ENCODE results near the gene LPP.
A peak's percentile ranks its signal among the peaks of the same experiment; 100 is the strongest.

Gene LPP

GRCh38 chr3:188139466-188139865 is 14.5 kb upstream of the LPP start:
- no peak for DNase-seq

DNA sequence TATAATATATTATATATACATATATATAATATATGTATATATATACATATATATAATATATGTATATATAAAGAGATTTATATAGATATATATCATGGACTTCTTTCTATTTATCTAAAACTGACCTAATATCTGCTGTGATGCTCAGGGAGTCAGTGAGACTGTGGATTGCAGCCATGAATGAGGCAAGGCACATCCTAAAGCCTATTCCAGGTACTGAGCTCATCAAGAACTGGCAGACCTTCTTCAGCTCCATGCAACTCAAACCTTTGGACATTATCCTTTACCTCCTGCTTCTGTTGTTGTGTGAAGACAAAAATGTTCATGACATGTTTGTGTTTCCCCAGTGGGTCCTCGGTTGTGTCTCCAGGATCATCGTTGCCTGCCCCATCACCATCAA is 7.7 kb upstream of the LPP start:
- no peak for DNase-seq

GRCh38 chr3:188147782-188148181 is 6.2 kb upstream of the LPP start:
- no peak for DNase-seq

GRCh38 chr3:188148318-188148717 is 5.6 kb upstream of the LPP start:
- DNase-seq = no peak

- no peak for DNase-seq
Observed at GRCh38 chr3:188149587-188149986, 4.4 kb upstream of the LPP start.

DNA sequence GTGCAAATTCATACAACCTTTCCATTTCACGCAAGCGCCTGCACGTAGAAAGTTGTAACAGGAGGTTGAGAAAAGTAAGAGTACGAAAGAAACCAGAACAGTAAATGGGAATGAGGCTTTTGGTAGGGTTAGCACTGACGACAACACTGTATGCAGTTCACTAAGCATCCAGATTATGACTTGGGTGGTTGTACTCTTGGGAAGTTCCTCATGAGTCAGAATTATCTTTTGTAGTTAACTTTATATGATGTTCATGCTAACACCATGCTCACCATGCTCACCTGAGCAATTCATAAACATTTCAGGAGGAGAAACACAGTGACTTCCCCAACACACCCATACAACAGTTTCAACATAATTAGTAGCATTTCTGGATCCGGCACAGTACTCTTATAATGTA is 3.0 kb upstream of the LPP start:
- DNase-seq = no peak

- DNase-seq = no peak
Observed at GRCh38 chr3:188151438-188151837, 2.5 kb upstream of the LPP start.

DNA sequence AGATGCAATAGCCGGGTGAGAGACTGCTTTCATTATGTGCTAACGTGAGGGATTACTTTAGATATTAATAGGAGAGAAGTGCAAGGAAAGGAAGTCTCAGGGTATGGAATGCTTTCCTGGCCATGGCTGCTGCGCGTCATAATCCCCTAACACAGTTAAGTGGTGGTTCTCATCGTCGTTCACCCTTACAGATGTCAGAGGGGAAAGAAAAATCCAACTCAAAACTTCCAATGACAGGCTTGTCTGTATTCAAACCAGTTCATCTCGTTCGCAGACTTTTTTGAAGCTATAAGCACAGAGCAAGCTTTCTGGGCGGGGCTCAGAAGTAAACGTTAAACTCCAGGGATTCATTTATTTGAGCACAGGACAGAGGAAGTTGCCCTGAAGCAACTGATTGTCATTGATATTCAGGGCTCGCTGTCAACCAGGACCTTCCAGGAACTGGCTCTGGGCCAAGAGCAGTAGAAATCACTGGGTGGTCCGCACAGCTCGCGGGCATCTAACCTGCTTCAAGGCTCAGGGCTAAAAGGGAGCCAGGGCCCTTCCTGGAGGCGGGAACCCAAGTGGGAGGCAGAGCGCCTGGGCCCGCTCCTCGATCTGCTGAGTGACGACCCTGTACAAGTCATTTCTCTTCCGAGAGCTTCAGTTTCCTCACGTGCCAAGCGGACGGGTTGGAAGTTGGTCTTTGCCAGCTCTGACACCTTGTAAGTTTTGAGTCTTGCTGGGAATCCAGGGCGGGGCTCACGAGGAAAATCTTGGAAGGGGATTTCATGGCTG is 1.1 kb upstream of the LPP start:
- no peak for DNase-seq

GRCh38 chr3:188153437-188154013 is 432 bp upstream of the LPP start:
- DNase-seq = peak; percentile 13 to 24

DNA sequence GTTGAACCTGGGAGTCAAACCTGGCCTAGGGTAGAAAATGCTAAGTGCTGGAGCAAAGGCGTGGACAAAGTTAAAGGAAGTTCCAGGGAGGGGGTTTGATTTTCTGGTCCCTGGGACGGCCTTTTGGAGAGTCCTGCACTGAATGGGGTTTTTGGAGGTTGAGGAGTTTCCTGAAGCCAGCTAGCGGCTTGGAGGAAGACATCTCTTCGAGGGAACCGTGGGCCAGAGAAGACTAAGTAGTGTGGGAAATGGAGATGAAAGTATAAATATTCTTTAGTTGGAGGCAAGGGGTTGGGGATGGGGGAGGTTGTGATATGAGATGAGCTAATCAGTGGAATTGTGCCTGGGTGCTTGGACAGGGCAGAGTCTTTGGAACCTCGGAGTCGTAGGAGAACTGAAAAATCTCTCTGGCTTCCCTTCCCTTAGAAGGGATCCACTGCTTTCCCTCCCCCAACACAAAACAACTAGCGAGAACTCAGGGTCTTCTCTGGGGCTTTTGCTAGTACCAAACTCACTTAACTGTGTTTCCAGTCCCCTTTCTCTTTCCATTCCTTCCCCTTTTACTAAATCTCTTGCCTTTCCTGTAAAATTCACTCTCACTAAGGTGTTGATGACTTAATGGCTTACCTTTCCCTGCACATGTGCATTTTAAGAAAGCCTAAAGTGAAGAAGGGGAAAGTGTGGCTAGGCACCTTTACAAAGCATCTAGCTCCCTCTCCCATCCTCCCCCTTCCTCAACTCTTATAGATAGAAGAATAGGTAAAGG is 1.0 kb downstream of the LPP start:
- no peak for DNase-seq

- DNase-seq = no peak
Observed at GRCh38 chr3:188156056-188156455, 2.1 kb downstream of the LPP start.

GRCh38 chr3:188157407-188157806 is 3.5 kb downstream of the LPP start:
- no peak for DNase-seq

DNA sequence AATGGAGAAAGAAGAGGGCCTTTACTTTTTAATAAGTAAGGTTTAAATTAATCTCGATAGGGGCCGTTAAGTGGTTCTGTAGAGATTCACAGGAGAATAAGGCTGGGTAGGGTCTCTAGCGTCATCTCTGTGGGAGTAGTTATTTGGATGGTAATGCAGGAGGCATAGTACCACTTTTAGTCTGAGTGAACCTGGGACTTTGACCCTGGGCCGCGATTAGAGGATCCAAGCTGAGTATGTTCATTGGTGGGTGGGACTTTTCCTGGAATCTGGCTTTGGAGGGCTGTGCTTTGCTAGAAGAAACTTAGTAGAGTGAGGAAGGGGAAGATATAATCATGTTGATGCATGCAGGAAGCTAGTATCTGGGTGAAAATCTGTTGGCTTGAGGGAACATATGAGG is 4.0 kb downstream of the LPP start:
- DNase-seq = no peak

DNA sequence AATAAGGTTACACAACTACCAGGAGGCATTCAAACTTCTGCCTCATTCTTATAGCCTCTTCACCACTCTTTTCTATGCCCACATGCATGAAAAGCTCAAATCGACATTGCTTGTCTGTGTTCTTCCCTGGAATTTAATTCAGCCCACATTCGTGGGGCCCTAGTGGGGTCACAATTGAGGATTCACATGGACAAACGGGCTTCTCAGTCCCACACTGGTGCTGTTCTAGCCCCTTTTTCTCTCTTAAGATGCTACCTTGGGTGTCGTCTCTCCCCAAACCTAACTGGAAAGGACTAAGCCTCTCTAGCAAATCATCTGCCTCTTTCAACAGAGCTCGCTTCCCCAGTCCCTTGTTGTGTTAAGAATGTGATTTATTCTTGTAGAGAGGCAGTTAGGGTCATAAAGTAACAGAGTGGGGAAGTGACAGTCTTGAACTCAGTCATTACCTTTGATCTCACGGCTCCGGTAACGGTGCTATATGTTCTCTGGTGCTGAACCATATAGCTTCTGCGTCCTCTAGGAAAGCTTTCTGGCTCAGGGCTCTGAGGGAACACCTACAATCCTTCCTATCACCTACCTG is 4.9 kb downstream of the LPP start:
- no peak for DNase-seq

- DNase-seq = no peak
Observed at GRCh38 chr3:188160751-188161150, 6.8 kb downstream of the LPP start.

- DNase-seq = no peak
Observed at GRCh38 chr3:188164248-188164687, 10.3 kb downstream of the LPP start.

DNA sequence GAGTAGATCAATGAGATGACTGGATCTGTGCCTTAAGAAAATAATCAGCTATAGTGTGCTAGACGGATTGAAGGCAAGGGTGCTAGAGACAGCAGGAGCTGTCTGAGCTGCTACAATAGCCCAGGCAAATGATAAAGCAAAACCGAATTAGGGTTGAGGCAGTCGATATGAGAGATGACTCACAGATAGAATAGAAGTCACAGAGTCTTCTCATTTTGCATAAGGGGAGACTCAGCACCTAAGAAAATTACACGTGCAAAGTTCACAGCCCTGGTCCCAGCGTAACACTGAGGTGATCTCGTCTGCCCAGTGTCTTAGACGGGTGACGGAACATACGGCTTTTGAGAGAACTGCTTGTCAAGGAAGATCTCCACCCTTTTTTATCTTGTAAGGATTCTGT is 11.6 kb downstream of the LPP start:
- DNase-seq = no peak

DNA sequence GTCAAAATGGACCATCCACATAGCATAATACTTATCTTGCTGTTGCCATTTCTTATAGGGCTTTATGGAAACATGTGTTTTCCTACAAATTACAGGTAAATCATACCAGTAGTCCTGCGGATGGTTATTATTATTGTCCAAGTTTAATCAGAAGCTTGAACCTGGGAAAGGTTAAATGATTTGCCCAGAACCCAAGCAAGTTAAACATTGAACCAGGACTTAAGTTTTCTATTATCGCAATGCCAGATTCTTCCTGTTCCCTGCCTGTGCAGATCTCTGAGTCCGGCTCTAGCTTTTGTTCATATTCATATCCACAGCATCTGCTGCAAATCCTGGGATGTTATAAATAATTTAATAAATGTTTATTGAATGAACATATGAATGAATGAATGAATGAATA is 12.5 kb downstream of the LPP start:
- no peak for DNase-seq

DNA sequence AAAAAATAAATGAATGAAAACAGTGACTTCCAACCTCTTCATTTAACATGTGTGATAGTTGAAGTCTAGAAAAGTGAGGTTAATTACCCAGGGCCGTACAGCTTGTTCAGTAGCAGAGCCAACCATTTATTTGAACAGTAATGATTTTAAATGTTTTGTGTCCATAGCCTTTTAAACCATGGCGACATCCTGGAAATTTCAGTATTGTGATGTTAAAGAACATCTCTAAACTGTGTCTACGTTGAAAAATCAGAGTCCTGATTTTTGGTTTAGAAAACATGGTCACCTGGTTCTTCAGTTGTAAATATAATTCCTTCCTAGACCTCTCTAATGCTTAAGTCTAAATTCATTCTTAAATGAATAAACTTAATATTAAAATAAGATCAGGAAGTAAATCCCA is 14.2 kb downstream of the LPP start:
- DNase-seq = no peak

DNA sequence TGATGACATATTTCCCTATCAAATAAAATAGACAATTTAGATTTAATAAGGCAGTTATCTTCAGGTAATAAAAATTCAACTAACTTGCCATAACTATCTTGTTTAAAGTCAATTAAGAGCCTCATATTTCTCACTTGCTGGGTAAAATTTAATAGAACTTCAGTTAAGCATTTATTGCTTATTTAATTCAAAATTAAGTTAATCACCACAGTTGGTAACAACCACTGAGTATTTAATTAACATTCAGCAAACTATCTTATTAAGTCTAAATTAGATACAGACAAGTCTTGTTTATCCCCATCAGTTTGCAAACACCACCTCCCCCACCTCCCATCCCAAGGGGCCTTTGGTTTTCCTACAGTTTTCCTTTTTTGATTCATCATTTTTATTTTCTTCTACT is 14.7 kb downstream of the LPP start:
- no peak for DNase-seq

DNA sequence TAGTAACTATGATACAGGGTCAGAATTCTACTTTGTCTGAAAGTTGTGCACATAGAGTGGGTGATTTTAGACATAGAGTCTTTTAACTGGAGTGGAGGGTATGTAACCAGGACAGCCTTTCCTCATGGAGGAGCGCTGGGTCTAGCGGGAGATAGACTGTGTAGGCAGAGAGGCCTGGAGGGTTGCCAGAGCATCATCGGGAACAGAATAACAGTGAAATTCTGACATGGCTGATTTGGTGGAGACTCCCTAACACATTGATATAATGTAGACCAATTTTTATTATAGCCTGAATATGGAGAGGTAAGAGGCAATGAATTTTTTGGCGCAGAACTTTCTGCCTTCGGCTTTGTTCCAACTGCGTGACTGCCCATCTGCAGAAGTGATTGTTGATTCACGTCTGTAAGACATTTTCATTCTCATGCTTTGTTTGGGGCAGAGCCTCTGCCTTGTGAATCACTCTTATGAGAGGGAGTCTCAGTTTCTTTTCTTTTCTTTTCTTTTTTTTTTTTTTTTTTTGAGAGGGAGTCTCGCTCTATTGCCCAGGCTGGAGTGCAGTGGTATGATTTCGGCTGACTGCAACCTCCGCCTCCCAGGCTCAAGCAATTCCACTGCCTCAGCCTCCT is 16.0 kb downstream of the LPP start:
- DNase-seq = no peak

DNA sequence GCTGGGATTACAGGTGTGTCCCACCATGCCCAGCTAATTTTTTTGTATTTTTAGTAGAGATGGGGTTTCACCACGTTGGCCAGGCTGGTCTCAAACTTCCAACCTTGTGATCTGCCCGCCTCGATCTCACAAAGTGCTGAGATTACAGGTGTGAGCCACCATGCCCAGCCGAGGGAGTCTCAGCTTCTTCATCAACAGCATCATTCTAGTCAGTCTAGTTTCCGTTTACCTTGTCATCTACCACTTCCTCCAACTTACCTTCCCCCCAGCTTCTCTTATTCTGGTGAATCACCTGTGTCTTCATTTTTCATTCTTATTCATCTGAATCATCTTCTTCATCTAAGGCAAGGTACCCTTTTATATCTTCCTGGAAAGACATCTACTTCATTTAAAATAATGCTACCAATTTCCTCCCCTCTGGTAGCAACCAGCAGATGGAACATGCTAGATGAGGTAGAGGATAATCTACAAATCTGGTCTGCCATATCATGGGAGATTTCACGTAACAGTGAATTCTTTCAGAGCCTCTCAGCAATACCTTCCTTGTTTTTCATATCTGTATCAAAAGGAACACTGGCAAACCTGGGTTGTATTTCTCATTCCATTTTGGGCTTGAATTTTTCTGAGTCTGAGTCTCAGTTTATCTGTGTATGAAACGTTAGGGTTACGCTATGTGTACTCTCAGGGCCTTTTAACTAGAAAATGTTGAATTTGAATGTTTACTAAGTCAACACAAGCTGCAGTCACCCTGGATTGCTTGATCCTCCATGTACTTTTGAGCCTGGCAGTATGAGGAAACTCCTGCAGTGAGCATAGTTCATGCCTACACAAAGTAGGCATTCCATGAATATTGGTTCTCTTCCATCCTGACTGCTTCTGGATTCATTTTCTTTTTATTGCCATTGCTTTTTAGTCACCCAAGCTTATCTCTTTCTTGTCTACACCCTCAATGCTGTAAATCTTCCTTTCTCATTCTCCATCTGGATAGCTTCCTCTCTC is 16.8 kb downstream of the LPP start:
- peak; percentile 37 for DNase-seq

Measured in stimulated activated CD4-positive, alpha-beta T cell treated with anti-CD3 and anti-CD28 coated beads, Interleukin-2, amount 100 ng/mL, for 48 hours (primary cell).